Spleen (tissue), 11 donors: ENCODE results near the gene FAM219B. TPM values are rescaled to one million over a fixed set of nuclear protein-coding genes. Genes with fewer than 3 reads are reported as not detected.
A peak's percentile ranks its signal among the peaks of the same experiment; 100 is the strongest.

Experiments used
- DNase-seq: peaks from one replicate; pipeline ENCODE4 v3.0.0-alpha.2; 2020
- H3K27ac ChIP-seq, 8 donors: fragments of 200-600 bp; sonication (generic) in 7 of 8; 1 replicate in 4 of 8; 2 replicates in 4 of 8; pipeline versions ENCODE4 v1.5.0 to v1.8.0; 2016 to 2021; ENCODE audit warnings: inconsistent platforms in 4 of 8, mild to moderate bottlenecking in 4 of 8, moderate library complexity in 1 of 8
- H3K27me3 ChIP-seq, 7 donors: fragments of 200-600 bp; sonication (generic) in 6 of 7; replicated peaks in 1 of 7; 1 replicate in 4 of 7; 2 replicates in 3 of 7; pipeline versions ENCODE4 v1.5.0 to v1.8.0; 2016 to 2021; ENCODE audit warnings: inconsistent platforms in 3 of 7, mild to moderate bottlenecking in 1 of 7
- H3K36me3 ChIP-seq, 6 donors: fragments of 200-600 bp; sonication (generic) in 5 of 6; 1 replicate in 4 of 6; 2 replicates in 2 of 6; pipeline versions ENCODE4 v1.5.0 to v1.8.0; 2016 to 2021; ENCODE audit warnings: inconsistent platforms in 2 of 6
- H3K4me1 ChIP-seq, 6 donors: fragments of 200-600 bp; sonication (generic) in 5 of 6; 1 replicate in 3 of 6; 2 replicates in 3 of 6; pipeline versions ENCODE4 v1.5.0 to v1.8.0; 2016 to 2021; ENCODE audit warnings: inconsistent platforms in 3 of 6
- H3K4me3 ChIP-seq, 8 donors: fragments of 200-600 bp; sonication (generic) in 7 of 8; 1 replicate in 4 of 8; 2 replicates in 4 of 8; pipeline versions ENCODE4 v1.5.0 to v1.8.0; 2016 to 2021; ENCODE audit warnings: inconsistent platforms in 4 of 8, mild to moderate bottlenecking in 4 of 8, moderate library complexity in 2 of 8
- H3K9me3 ChIP-seq, 8 donors: fragments of 200-600 bp; sonication (generic) in 7 of 8; 1 replicate in 4 of 8; 2 replicates in 4 of 8; pipeline versions ENCODE4 v1.5.0 to v1.8.0; 2016 to 2021; ENCODE audit warnings: inconsistent platforms in 4 of 8
- POLR2A ChIP-seq, 3 donors: fragments of 450-650 bp; IDR thresholded peaks; one replicate each; pipeline ENCODE4 v1.5.1; 2017; ENCODE audit warnings: antibody characterized with exemption in 3 of 3, mild to moderate bottlenecking in 1 of 3
- POLR2AphosphoS5 ChIP-seq, 3 donors: sonication (generic); formaldehyde crosslinking; IDR thresholded peaks; one replicate each; pipeline ENCODE4 v1.5.1; 2017; ENCODE audit warnings: antibody characterized with exemption in 3 of 3
- WGBS, 5 donors: extraction: QIAGEN DNeasy Blood & Tissue Kit in 3 of 5; methylation state at CpG; one replicate each; pipeline versions ENCODE4 v1.1.5 to v1.1.7; 2013 to 2018; 5-methylcytosine and 5-hydroxymethylcytosine counted together
- intact Hi-C: fragments of 100-400 bp; cut with DNase I; formaldehyde crosslinking; loops from one replicate; pipeline ENCODE4 v1.15.0; 2023; ENCODE audit warnings: low total_unique reads
- polyA plus RNA-seq, 3 donors: library from polyadenylated mRNA; stranded (reverse); fragments of 200-250 nt; gene quantifications; one replicate each; pipeline ENCODE4 v1.2.1, GENCODE V29; 2013
- total RNA-seq, 7 donors: library from RNA; depleted of rRNA in 3 of 7; stranded (reverse); fragments of >200 nt in 3 of 7; fragmentation: NEBNext Ultra II Directional in 4 of 7; extraction: Animal tissue kit (Norgen Biotek cat#: 25700) in 4 of 7; gene quantifications; one replicate each; pipeline versions ENCODE4 v1.1.0 to v1.2.1, GENCODE V29; 2016 to 2021
- TF ChIP-seq, protein P1 (sequence below), 11 experiments: fragments of 200-600 bp in 7 of 11; fragments of 450-650 bp in 4 of 11; sonication (generic) in 4 of 11; IDR thresholded peaks in 8 of 11; conservative IDR thresholded peaks in 3 of 11; 1 replicate in 7 of 11; 2 replicates in 4 of 11; pipeline versions ENCODE4 v1.4.0 to v1.8.0; 2016 to 2021; ENCODE audit warnings: antibody characterized with exemption in 11 of 11, inconsistent platforms in 4 of 11, mild to moderate bottlenecking in 1 of 11
- donor health status: healthy with polysubstance abuse.
- donor health status: DM: no; HTN: no; CAD: no; lungs with moderate emphysema.
- donor health status: DM: no; HTN: no; CAD: no.
- donor health status: Bipolar disorder and iron deficiency.
- donor health status: healthy.
- donor health status: DM: no; HTN: no; CAD: no.
- donor health status: DM: yes; HTN: yes; CAD: no.

Gene FAM219B
- total and polyA plus RNA-seq, 10 donors = 18.6 to 103 (median 69.1) TPM

DNA sequence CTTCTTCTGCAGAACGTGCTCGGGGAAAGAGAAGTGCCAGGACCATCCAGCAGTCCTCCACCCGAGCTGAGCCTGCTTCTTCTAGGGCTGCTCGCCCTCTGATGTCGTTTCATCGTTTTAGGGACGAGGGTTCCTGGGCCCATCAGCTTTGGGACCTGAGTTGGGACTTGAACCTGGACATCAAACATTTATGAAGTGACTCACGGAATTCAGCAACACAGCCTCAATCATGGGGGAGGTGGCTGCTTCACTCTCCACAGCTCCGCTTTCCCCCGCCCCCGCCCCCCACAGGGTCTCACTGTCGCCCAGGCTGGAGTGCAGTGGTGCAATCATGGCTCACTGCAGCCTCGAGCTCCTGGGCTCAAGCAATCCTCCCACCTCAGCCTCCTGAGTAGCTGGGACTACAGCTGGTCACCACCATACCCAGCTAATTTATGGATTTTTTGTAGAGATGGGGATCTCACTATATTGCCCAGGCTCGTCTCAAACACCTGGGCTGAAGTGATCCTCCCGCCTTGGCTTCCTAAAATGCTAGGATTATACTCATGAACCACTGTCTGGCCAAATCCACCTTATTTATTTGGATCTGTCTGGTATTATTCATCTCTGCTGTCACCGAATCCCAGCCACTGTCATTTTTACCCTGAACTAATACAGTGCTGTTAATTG lies 32.8 kb downstream of the FAM219B start:
- no peak for DNase-seq
- H3K4me1 ChIP-seq = peaks cover 36 to 47% (median 45%) of the 10 kb centered on the region in 6 donors
- no peaks in the 10 kb centered on the region for H3K27me3 ChIP-seq
- no peaks in the 10 kb centered on the region for H3K9me3 ChIP-seq
- peak overlapping the region; percentile 57 to 89 (median 73) for H3K4me3 ChIP-seq
- H3K36me3 ChIP-seq = peaks cover 0 to 6% (median 0%) of the 10 kb centered on the region in 6 donors
- peak overlapping the region; percentile 92 to 99 (median 96) for H3K27ac ChIP-seq
- intact Hi-C loops = no loop called here
- 24 to 48% (median 34%) methylated on average over 13 to 16 of the region's 16 CpGs for WGBS, 5 donors
- TF ChIP-seq POLR2A (IDR thresholded peaks at IDR 0.05) = no peak
- no peak for TF ChIP-seq POLR2AphosphoS5 (IDR thresholded peaks at IDR 0.05)
- TF ChIP-seq, protein P1, sequence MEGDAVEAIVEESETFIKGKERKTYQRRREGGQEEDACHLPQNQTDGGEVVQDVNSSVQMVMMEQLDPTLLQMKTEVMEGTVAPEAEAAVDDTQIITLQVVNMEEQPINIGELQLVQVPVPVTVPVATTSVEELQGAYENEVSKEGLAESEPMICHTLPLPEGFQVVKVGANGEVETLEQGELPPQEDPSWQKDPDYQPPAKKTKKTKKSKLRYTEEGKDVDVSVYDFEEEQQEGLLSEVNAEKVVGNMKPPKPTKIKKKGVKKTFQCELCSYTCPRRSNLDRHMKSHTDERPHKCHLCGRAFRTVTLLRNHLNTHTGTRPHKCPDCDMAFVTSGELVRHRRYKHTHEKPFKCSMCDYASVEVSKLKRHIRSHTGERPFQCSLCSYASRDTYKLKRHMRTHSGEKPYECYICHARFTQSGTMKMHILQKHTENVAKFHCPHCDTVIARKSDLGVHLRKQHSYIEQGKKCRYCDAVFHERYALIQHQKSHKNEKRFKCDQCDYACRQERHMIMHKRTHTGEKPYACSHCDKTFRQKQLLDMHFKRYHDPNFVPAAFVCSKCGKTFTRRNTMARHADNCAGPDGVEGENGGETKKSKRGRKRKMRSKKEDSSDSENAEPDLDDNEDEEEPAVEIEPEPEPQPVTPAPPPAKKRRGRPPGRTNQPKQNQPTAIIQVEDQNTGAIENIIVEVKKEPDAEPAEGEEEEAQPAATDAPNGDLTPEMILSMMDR (IDR thresholded peaks at IDR 0.05 in 8 of 11, conservative IDR thresholded peaks at IDR 0.05 in 3 of 11) = no peak

DNA sequence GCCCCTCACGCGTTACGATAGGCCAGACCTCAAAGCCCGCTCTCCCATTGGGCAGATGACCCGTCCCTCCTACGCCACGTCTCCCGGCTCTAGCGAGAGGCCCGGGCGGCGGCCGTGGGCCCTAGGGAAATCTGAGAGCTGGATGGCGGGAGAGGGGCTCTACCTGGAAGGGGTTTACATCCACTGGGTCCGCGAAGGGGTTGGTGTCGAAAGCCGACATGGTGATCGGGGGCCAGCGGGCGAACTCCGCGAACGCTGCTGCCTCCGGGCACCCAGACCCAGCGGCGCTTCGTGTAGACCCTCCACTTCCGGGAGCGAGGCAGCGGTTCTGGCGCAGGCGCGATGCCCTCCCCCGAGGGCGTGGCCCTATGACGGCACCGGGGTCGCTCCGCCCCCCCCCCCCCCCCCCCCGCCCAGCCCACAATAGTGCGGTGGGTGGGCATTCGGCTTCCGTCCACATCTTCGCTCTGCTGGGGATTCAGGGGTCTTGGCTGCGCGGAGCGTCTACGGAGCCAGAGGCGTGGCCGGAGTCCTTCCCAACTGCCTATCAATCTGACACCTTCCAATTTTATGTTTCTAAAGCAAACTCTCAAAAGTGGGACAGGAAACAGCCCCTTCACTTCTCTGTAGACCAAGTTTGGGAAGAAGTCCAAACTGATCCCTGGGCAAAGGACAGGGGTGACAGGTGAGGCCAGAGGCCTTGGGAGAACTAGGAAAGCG lies 33.5 kb downstream of the FAM219B start, which contains the start of gene SCAMP2:
Gene SCAMP2, minus strand, starts transcription at position 330 of the 720 bp plus-strand sequence. Its CDS starts 110 bp downstream, at position 220.
- Histone ChIP-seq H3K27ac (peak within 1 kb of the TSS; percentile 92 to 99 (median 96)), H3K4me1 (peaks cover 43 to 54% (median 52%) of the 10 kb centered on the region in 6 donors), H3K36me3 (peaks cover 0 to 12% (median 0%) of the 10 kb centered on the region in 6 donors), H3K27me3 (no peaks in the 10 kb centered on the region), H3K4me3 (peak within 1 kb of the TSS; percentile 57 to 89 (median 73)), H3K9me3 (no peaks in the 10 kb centered on the region)
- intact Hi-C loops = no loop called here
- 0 to 1% (median 1%) methylated on average over 16 to 52 of the region's 52 CpGs for WGBS, 5 donors
- peak; percentile 97 for DNase-seq
- TF ChIP-seq, protein P1 (IDR thresholded peaks at IDR 0.05 in 8 of 11, conservative IDR thresholded peaks at IDR 0.05 in 3 of 11) = peak in 3 of 11 experiments; percentile 14 to 18 (median 14)
- TF ChIP-seq POLR2AphosphoS5 (IDR thresholded peaks at IDR 0.05) (peak; percentile 94 to 98 (median 97)), POLR2A (IDR thresholded peaks at IDR 0.05) (peak in 1 of 3 donors; percentile 72)

- TF ChIP-seq POLR2AphosphoS5 (IDR thresholded peaks at IDR 0.05) (no peak), POLR2A (IDR thresholded peaks at IDR 0.05) (no peak)
- TF ChIP-seq, protein P1 (IDR thresholded peaks at IDR 0.05 in 8 of 11, conservative IDR thresholded peaks at IDR 0.05 in 3 of 11) = no peak
- H3K4me1 ChIP-seq = peaks cover 49 to 60% (median 57%) of the 10 kb centered on the region in 6 donors
- H3K9me3 ChIP-seq = no peaks in the 10 kb centered on the region
- 0 to 1% (median 1%) methylated on average over 8 to 11 of the region's 11 CpGs for WGBS, 5 donors
- peak overlapping the region; percentile 92 to 99 (median 96) for H3K27ac ChIP-seq
- H3K27me3 ChIP-seq = no peaks in the 10 kb centered on the region
- intact Hi-C loops = no loop called here
- DNase-seq = no peak
- peaks cover 0 to 12% (median 0%) of the 10 kb centered on the region in 6 donors for H3K36me3 ChIP-seq
- H3K4me3 ChIP-seq = peak overlapping the region; percentile 57 to 89 (median 73)
These were observed 34.0 kb downstream of the FAM219B start for GRCh38 chr15:74872702-74873035.
